Small intestine (tissue), 7 donors: ENCODE data around the gene RHCE. TPM values are rescaled to one million over a fixed set of nuclear protein-coding genes. Genes with fewer than 3 reads are reported as not detected.
A peak's percentile ranks its signal among the peaks of the same experiment; 100 is the strongest.

ENCODE experiments used
- DNase-seq, 2 donors: peaks; one replicate each; pipeline versions ENCODE4 v3.0.0 to v3.0.0-alpha.2; 2013
- FAIRE-seq: peaks from 2 replicates; lab custom pipeline; 2012; peaks lifted over from hg19 to GRCh38; lab: Jason Lieb, UNC
- H3K27ac ChIP-seq, 3 donors: one replicate each; pipeline ENCODE4 v1.5.1; 2013; ENCODE audit warnings: low read length in 2 of 3, mild to moderate bottlenecking in 2 of 3, control low read depth in 1 of 3, inconsistent platforms in 1 of 3, low read depth in 1 of 3, moderate library complexity in 1 of 3
- H3K27me3 ChIP-seq, 3 donors: one replicate each; pipeline ENCODE4 v1.6.1; 2013; ENCODE audit warnings: low read length in 3 of 3, inconsistent platforms in 1 of 3; ENCODE audit not compliant: control insufficient read depth in 3 of 3, insufficient read depth in 3 of 3
- H3K36me3 ChIP-seq, 3 donors: one replicate each; pipeline ENCODE4 v1.6.1; 2013; ENCODE audit warnings: low read length in 3 of 3, inconsistent platforms in 1 of 3, low read depth in 1 of 3, mild to moderate bottlenecking in 1 of 3, moderate library complexity in 1 of 3; ENCODE audit not compliant: control insufficient read depth in 3 of 3, insufficient read depth in 2 of 3
- H3K4me1 ChIP-seq, 3 donors: one replicate each; pipeline ENCODE4 v1.6.1; 2013; ENCODE audit warnings: low read length in 2 of 3, inconsistent platforms in 1 of 3, low read depth in 1 of 3, mild to moderate bottlenecking in 1 of 3, moderate library complexity in 1 of 3; ENCODE audit not compliant: control insufficient read depth in 3 of 3, insufficient read depth in 2 of 3
- H3K4me3 ChIP-seq, 3 donors: one replicate each; pipeline ENCODE4 v1.5.1; 2013; ENCODE audit warnings: low read length in 3 of 3, control low read depth in 1 of 3, inconsistent platforms in 1 of 3, low read depth in 1 of 3, mild to moderate bottlenecking in 1 of 3, moderate library complexity in 1 of 3
- H3K9me3 ChIP-seq, 2 donors: one replicate each; pipeline ENCODE4 v1.6.1; 2013; ENCODE audit warnings: low read depth in 1 of 2, low read length in 1 of 2; ENCODE audit not compliant: control insufficient read depth in 2 of 2, insufficient read depth in 1 of 2
- WGBS, 3 donors: extraction: QIAGEN DNeasy Blood & Tissue Kit; methylation state at CpG; one replicate each; pipeline ENCODE4 v1.1.7; 2013; 5-methylcytosine and 5-hydroxymethylcytosine counted together
- polyA plus RNA-seq, 4 donors: library from polyadenylated mRNA; stranded (reverse) in 3 of 4; unstranded in 1 of 4; fragments of 200-250 nt in 3 of 4; fragments of 120-200 nt in 1 of 4; gene quantifications; one replicate each; pipeline versions ENCODE4 v1.2.1 to v1.2.3, GENCODE V29; 2013
- donor health status: healthy with polysubstance abuse.
- donor health status: control.
- donor health status: control.
- donor health status: Bipolar disorder and iron deficiency.
- donor health status: healthy.

The RHCE gene
- polyA plus RNA-seq, 4 donors: 0.06 to 0.46 TPM; not detected in 2

DNA sequence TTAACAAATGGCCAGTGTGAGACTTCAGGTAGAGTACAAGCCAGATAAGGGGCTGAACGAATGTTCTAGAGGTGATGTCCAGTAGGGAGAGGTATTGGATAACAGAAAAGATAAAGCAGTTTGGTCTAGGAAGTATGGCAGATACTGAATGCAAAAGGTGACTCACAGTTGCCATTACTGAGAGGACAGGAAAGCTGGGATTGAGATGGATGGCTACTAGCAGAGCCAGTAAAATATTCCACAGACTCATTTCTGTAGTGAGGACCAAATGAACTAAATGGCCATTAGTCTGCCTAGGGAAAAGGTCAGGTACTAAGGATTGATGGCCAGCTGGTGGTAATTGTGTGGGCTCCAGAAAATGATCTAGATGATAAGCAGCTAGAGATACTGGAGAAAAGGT is 21.6 kb upstream of the RHCE start:
- Histone ChIP-seq H3K36me3 (peaks cover 0 to 8% (median 0%) of the 10 kb centered on the region in 3 donors), H3K27me3 (no peaks in the 10 kb centered on the region), H3K9me3 (no peaks in the 10 kb centered on the region), H3K4me3 (no peak overlapping the region), H3K4me1 (no peaks in the 10 kb centered on the region), H3K27ac (no peak overlapping the region)
- WGBS, 3 donors: 32 to 65% (median 45%) methylated on average over 1 of the region's 1 CpG
- DNase-seq (peak in 1 of 2 donors; percentile 45), FAIRE-seq (no peak)

DNA sequence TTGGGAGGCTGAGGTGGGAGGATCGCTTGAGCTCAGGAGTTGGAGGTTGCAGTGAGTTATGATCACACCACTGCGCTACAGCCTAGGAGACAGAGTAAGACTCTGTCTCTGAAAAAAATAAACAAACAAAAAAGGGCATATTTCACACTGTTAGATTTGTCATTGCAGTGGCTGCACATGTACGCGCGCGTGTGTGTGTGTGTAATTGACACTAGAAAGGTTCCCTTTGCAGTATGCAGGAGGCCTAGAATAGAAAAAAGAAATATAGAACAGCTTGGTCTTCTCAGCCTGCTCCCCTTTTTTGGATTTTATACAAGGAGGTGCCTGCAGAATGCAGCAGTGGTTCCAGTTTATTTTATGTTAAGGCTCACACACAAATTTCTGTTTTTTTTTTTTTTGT is 18.7 kb upstream of the RHCE start:
- FAIRE-seq: no peak
- DNase-seq: no peak
- Histone ChIP-seq H3K9me3 (no peaks in the 10 kb centered on the region), H3K27ac (no peak overlapping the region), H3K36me3 (peaks cover 0 to 10% (median 0%) of the 10 kb centered on the region in 3 donors), H3K4me3 (no peak overlapping the region), H3K27me3 (no peaks in the 10 kb centered on the region), H3K4me1 (peaks cover 4 to 13% (median 9%) of the 10 kb centered on the region in 3 donors)
- 97 to 98% (median 98%) methylated on average over 6 of the region's 6 CpGs for WGBS, 3 donors

DNA sequence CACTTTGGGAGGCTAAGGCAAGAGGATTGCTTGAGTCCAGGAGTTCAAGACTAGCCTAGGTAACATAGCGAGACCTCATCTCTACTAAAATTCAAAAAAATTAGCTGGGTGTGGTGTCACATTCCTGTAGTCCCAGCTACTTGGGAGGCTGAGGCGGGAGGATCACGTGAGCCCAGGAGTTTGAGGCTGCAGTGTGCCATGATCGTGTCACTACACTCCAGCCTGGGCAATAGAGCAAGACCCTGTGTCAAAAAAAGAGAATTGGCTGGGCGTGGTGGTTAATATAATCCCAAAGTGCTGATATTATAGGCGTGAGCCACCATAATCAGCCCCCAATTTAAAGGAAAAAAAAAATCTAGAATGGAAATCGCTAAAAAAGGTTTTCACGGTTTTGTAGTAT is 17.0 kb upstream of the RHCE start:
- FAIRE-seq (no peak), DNase-seq (no peak)
- Histone ChIP-seq H3K27ac (no peak overlapping the region), H3K9me3 (no peaks in the 10 kb centered on the region), H3K4me1 (peaks cover 4 to 18% (median 15%) of the 10 kb centered on the region in 3 donors), H3K36me3 (peaks cover 0 to 10% (median 0%) of the 10 kb centered on the region in 3 donors), H3K27me3 (no peaks in the 10 kb centered on the region), H3K4me3 (no peak overlapping the region)
- WGBS, 3 donors: 96 to 98% (median 96%) methylated on average over 8 of the region's 8 CpGs

DNA sequence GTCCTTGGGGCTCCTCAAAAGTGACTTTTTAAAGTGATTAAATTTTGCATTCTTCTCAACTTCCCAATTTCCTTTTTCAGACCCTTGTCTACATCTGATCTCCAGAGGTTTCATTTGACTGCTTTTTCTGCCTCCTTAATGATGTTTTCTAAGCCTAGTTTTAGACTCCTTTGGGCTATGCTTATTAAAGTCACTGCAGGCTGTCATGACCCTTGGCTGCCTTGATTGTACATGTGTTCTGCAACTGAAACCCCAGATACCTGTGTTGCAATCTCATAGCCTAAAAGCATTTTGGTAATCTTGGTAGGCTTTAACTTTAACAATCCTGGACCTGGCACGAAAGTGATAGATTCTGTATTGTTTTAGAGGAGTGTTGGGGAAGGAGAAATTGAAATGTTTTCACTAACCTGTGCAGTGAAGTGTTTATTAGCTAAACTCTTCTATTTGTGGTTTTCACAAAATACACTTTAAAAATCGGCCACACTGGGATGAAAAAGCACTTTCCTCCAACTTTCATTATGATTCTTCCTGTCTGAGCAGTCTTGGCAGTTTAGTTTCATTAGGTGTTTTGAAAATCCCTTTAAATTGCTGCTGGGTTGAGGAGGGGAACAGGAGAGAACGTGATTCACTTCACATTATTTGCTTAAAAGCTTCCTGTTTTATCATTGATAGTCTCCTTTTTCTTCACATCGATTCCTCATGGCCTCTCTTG is 14.9 kb upstream of the RHCE start:
- no peak for FAIRE-seq
- no peak overlapping the region for H3K4me3 ChIP-seq
- H3K9me3 ChIP-seq: no peaks in the 10 kb centered on the region
- WGBS, 3 donors: 20 to 35% (median 20%) methylated on average over 4 of the region's 4 CpGs
- H3K27me3 ChIP-seq: no peaks in the 10 kb centered on the region
- H3K27ac ChIP-seq: no peak overlapping the region
- peaks cover 0 to 10% (median 0%) of the 10 kb centered on the region in 3 donors for H3K36me3 ChIP-seq
- peaks cover 4 to 22% (median 15%) of the 10 kb centered on the region in 3 donors for H3K4me1 ChIP-seq
- DNase-seq: no peak

DNA sequence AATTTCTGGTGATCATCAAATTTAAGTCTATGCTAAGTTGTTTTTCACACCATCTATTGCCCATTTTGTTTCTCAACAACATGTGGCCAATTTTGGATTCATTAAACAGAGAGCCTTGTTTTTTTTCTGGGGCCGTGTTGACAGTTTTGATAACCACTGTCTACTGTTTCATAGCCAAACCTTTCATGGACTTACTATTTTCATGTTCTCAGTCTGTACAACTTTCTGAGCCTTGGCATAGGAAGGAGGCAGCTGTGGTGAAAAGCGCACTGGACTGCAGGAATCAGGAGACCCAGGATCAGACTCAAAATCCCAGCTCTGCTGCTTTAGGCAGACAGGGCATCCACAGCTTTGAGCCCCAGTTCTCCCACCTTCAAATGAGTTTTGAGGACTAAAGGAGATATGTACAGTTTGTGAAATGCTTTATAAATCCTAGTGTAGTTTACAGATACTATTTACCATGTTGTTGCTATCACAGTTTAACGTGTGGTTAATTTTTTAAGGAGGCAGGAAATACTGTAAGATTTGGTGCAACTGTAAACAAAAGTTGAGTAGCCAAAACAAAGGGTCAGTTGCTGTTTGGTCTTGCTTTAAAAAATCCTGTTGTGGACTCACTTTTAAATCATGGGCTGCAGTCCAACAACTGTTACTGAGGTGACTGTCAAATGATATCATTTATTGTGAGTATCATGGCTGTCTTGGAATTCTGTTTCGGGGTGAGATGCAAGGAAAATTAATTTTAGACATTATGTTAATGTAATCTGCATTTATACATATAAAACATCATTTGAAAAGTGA is 13.0 kb upstream of the RHCE start:
- H3K4me3 ChIP-seq: no peak overlapping the region
- FAIRE-seq (no peak), DNase-seq (no peak)
- H3K4me1 ChIP-seq: peaks cover 4 to 22% (median 15%) of the 10 kb centered on the region in 3 donors
- 33 to 40% (median 35%) methylated on average over 4 of the region's 4 CpGs for WGBS, 3 donors
- H3K9me3 ChIP-seq: no peaks in the 10 kb centered on the region
- no peaks in the 10 kb centered on the region for H3K27me3 ChIP-seq
- H3K36me3 ChIP-seq: peaks cover 0 to 8% (median 0%) of the 10 kb centered on the region in 3 donors
- H3K27ac ChIP-seq: peak overlapping the region in 1 of 3 donors; percentile 74

DNA sequence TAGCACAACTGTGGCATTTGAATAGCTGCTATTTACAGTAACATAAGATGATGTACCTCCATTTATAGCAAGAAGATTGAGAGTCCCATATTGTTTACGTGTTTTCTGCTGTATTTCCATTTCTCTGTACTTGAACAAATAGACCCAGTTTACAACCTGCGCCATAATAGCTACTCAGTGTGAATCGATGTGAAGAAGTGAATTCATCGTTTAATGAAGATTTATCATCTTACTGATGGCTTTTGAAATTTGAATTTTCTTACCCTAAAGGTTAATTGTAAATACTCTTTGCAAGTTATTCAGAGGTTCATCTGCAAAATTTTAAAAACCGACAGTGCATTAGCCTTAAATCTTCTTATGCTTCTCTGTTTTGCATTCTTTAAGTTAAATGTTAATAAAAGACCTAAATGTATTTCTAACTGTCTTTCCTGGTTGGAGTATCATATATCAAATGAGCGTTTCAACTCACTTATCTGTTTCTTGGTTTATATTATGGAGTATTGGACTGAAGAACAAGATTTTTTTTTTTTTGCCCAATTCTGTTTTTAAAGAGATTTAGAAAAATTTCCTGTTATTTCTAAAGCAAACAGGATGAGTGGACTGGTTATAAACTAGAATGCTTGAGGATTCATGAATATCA is 12.2 kb upstream of the RHCE start:
- peaks cover 0 to 8% (median 0%) of the 10 kb centered on the region in 3 donors for H3K36me3 ChIP-seq
- H3K4me1 ChIP-seq: peaks cover 4 to 22% (median 15%) of the 10 kb centered on the region in 3 donors
- no peak for DNase-seq
- no peak for FAIRE-seq
- WGBS, 3 donors: 44 to 59% (median 56%) methylated on average over 6 of the region's 6 CpGs
- no peak overlapping the region for H3K27ac ChIP-seq
- H3K9me3 ChIP-seq: no peaks in the 10 kb centered on the region
- H3K27me3 ChIP-seq: no peaks in the 10 kb centered on the region
- H3K4me3 ChIP-seq: no peak overlapping the region

DNA sequence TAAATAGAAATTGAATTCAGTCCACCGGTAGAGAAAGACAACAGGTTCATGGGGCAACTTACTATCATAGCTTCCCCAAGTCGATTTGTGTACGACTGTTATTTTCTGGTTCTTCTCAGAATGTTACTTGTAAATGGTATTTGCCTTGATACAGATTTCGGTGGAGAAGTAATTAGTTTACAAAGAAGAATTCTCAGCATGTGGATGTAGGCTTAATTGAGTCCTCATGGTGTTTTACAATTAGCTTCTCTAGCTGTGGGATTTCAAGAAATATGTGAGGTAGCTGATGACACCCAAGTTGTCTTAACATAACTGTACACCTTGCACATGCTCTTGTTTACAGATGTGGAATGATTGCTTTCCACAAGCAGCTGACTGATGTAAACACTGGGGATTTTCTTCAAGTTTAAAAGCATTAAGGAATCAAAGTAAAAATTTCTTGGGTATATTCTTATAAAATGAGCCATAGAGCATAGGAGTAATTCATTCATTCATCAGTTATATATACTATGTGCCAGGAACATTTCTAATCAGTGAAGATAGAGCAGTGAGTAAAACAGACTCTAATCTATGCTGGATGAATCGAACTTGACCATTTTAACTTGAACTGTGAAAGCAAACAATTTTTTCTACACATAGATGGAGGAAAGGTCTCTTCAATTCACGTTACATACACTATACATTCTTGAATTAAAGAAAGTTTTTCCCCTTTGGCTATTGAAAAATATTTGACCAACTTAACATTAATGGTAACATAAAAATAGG is 11.5 kb upstream of the RHCE start:
- Histone ChIP-seq H3K27me3 (no peaks in the 10 kb centered on the region), H3K4me1 (peaks cover 4 to 22% (median 15%) of the 10 kb centered on the region in 3 donors), H3K36me3 (peaks cover 0 to 2% (median 0%) of the 10 kb centered on the region in 3 donors), H3K9me3 (no peaks in the 10 kb centered on the region), H3K27ac (no peak overlapping the region), H3K4me3 (peak overlapping the region; percentile 49 to 98 (median 96))
- FAIRE-seq: no peak
- 6 to 16% (median 15%) methylated on average over 6 of the region's 6 CpGs for WGBS, 3 donors
- peak in 1 of 2 donors; percentile 40 for DNase-seq
